A549 (cell line): Measurements from ENCODE around the gene PLOD3. TPM values are rescaled to one million over a fixed set of nuclear protein-coding genes. Genes with fewer than 3 reads are reported as not detected.
"Not testable (repeated sequence)": the region's sequence is repeated elsewhere in the genome, so short reads cannot be mapped to it uniquely, and the experiment has no call there.

ENCODE experiments used
- ATAC-seq, 2 experiments: fragments of 200-7000 bp in 1 of 2; fragments of >200 bp in 1 of 2; cut with Nextera tagmentation in 1 of 2; cut with Tn5 transposase in 1 of 2; 3 replicates each; pipeline versions ENCODE4 v1.8.0 to v1.9.1; 2018 to 2020; ENCODE audit warnings: mild to moderate bottlenecking in 1 of 2, moderate library complexity in 1 of 2
- CTCF ChIA-PET: fragments of 300-600 bp; sonication (Branson Sonifier 250); formaldehyde crosslinking; extraction: SDS; loops from one replicate; lab custom pipeline; 2021; ENCODE audit warnings: antibody characterized with exemption, inconsistent platforms; lab: Yijun Ruan, JAX
- POLR2A ChIA-PET: fragments of 350-600 bp; formaldehyde crosslinking; extraction: SDS; loops from one replicate; lab custom pipeline; 2021; ENCODE audit warnings: antibody characterized with exemption, inconsistent platforms; lab: Yijun Ruan, JAX
- DNase-seq, 2 experiments: peaks; one replicate each; pipeline versions ENCODE4 v3.0.0 to v3.0.0-alpha.2; 2011 to 2016; ENCODE audit warnings: low read depth in 1 of 2, low spot score in 1 of 2
- FAIRE-seq: peaks from 2 replicates; lab custom pipeline; 2011; peaks lifted over from hg19 to GRCh38; lab: Jason Lieb, UNC
- H3K27ac ChIP-seq, 2 experiments: fragments of >200 bp; sonication (Bioruptor Twin); formaldehyde crosslinking; 3 replicates each; pipeline ENCODE4 v1.5.1; 2016 to 2017
- H3K4me1 ChIP-seq: fragments of >200 bp; sonication (Bioruptor Twin); formaldehyde crosslinking; 3 replicates; pipeline ENCODE4 v1.6.1; 2016
- H3K4me2 ChIP-seq: fragments of >200 bp; sonication (Bioruptor Twin); formaldehyde crosslinking; 3 replicates; pipeline ENCODE4 v1.6.1; 2016
- H3K4me3 ChIP-seq: fragments of >200 bp; sonication (Bioruptor Twin); formaldehyde crosslinking; 3 replicates; pipeline ENCODE4 v1.5.1; 2016
- H3K9me3 ChIP-seq: fragments of >200 bp; sonication (Bioruptor Twin); formaldehyde crosslinking; 3 replicates; pipeline ENCODE4 v1.6.1; 2016
- BCL3 ChIP-seq: fragments of >200 bp; sonication (Bioruptor Twin); formaldehyde crosslinking; IDR thresholded peaks from 3 replicates; pipeline ENCODE4 v1.6.1; 2016
- BHLHE40 ChIP-seq: IDR thresholded peaks from 2 replicates; pipeline ENCODE4 v1.6.1; 2012; ENCODE audit warnings: low read depth, low read length, inconsistent platforms
- CEBPB ChIP-seq, 2 experiments: fragments of >200 bp in 1 of 2; sonication (Bioruptor Twin) in 1 of 2; formaldehyde crosslinking in 1 of 2; IDR thresholded peaks; 2 replicates each; pipeline ENCODE4 v1.6.1; 2012 to 2016
- CHD2 ChIP-seq: fragments of 150-350 bp; IDR thresholded peaks from 2 replicates; pipeline ENCODE4 v1.6.1; 2014; ENCODE audit warnings: low read length; ENCODE audit not compliant: partially characterized antibody
- FOSB ChIP-seq: fragments of 250-450 bp; sonication (Bioruptor Pico); IDR thresholded peaks from 2 replicates; pipeline ENCODE4 v1.5.0; 2020; ENCODE audit warnings: mild to moderate bottlenecking, moderate library complexity
- FOSL2 ChIP-seq, 2 experiments: fragments of 450-650 bp in 1 of 2; fragments of >200 bp in 1 of 2; sonication (Bioruptor Twin) in 1 of 2; formaldehyde crosslinking; IDR thresholded peaks; 2 replicates each; pipeline versions ENCODE4 v1.5.0 to v1.6.1; 2016 to 2020; ENCODE audit warnings: mild to moderate bottlenecking in 1 of 2, moderate library complexity in 1 of 2
- FOXS1 ChIP-seq: fragments of 250-450 bp; sonication (Bioruptor Pico); IDR thresholded peaks from 2 replicates; pipeline ENCODE4 v1.5.0; 2020; ENCODE audit warnings: mild to moderate bottlenecking, moderate library complexity
- GATA3 ChIP-seq: IDR thresholded peaks from 2 replicates; pipeline ENCODE4 v1.6.1; 2012; ENCODE audit warnings: borderline replicate concordance
- HOXB5 ChIP-seq: fragments of 250-450 bp; sonication (Bioruptor Pico); IDR thresholded peaks from 2 replicates; pipeline ENCODE4 v1.5.0; 2020; ENCODE audit warnings: mild to moderate bottlenecking, moderate library complexity
- JUN ChIP-seq, 2 experiments: fragments of >200 bp; sonication (Bioruptor Twin); formaldehyde crosslinking; IDR thresholded peaks; 2 replicates in 1 of 2; 3 replicates in 1 of 2; pipeline ENCODE4 v1.6.1; 2016 to 2017
- KDM5A ChIP-seq: fragments of 200-600 bp; sonication (generic); IDR thresholded peaks from 2 replicates; pipeline ENCODE4 v1.6.1; 2016; ENCODE audit warnings: antibody characterized with exemption, mild to moderate bottlenecking
- MAFK ChIP-seq: fragments of 450-650 bp; IDR thresholded peaks from 2 replicates; pipeline ENCODE4 v1.6.1; 2014; ENCODE audit not compliant: partially characterized antibody
- MAX ChIP-seq: IDR thresholded peaks from 2 replicates; pipeline ENCODE4 v1.6.1; 2012
- NPAS2 ChIP-seq: fragments of 250-450 bp; sonication (Bioruptor Pico); IDR thresholded peaks from 2 replicates; pipeline ENCODE4 v1.8.0; 2022; ENCODE audit warnings: mild to moderate bottlenecking, moderate library complexity, borderline replicate concordance
- PHF8 ChIP-seq: fragments of 200-600 bp; sonication (generic); IDR thresholded peaks from 2 replicates; pipeline ENCODE4 v1.6.1; 2016; ENCODE audit warnings: low read depth, mild to moderate bottlenecking, antibody characterized with exemption, moderate library complexity, borderline replicate concordance
- POLR2A ChIP-seq: IDR thresholded peaks from 2 replicates; pipeline ENCODE4 v1.6.1; 2012; ENCODE audit warnings: mild to moderate bottlenecking, low read length
- RAD21 ChIP-seq, 2 experiments: fragments of >200 bp in 1 of 2; sonication (Bioruptor Twin) in 1 of 2; formaldehyde crosslinking in 1 of 2; IDR thresholded peaks in 1 of 2; conservative IDR thresholded peaks in 1 of 2; 2 replicates in 1 of 2; 3 replicates in 1 of 2; pipeline ENCODE4 v1.6.1; 2012 to 2018; ENCODE audit warnings: inconsistent platforms in 1 of 2
- RCOR1 ChIP-seq: fragments of 150-350 bp; IDR thresholded peaks from 2 replicates; pipeline ENCODE4 v1.6.1; 2014; ENCODE audit warnings: antibody characterized with exemption, low read length, low read depth
- TFCP2L1 ChIP-seq: fragments of 250-450 bp; sonication (Bioruptor Pico); IDR thresholded peaks from 2 replicates; pipeline ENCODE4 v1.5.0; 2021; ENCODE audit warnings: mild to moderate bottlenecking
- TP53 ChIP-seq: fragments of 250-450 bp; sonication (Bioruptor Pico); IDR thresholded peaks from 2 replicates; pipeline ENCODE4 v1.5.0; 2021; ENCODE audit warnings: mild to moderate bottlenecking, moderate library complexity
- WGBS: methylation state at CpG from one replicate; pipeline ENCODE4 v1.1.6; 2017; ENCODE audit errors: missing lambda C conversion rate; 5-methylcytosine and 5-hydroxymethylcytosine counted together
- polyA plus RNA-seq, 4 experiments: library from polyadenylated mRNA; depleted of rRNA in 3 of 4; stranded (reverse); fragments of >200 nt; fragmentation: RNase III in 1 of 4; extraction: RNeasy Plus Mini Kit Qiagen cat#74134 plus additional on column Dnase treatment in 1 of 4; gene quantifications; 2 replicates in 3 of 4; 3 replicates in 1 of 4; pipeline ENCODE4 v1.2.3, GENCODE V29; 2011 to 2017
- TF ChIP-seq, protein P1 (sequence below): fragments of 450-650 bp; IDR thresholded peaks from 2 replicates; pipeline ENCODE4 v1.6.1; 2014; ENCODE audit warnings: antibody characterized with exemption
- TF ChIP-seq, protein P2 (sequence below): fragments of 150-350 bp; IDR thresholded peaks from 2 replicates; pipeline ENCODE4 v1.6.1; 2014; ENCODE audit warnings: low read depth, mild to moderate bottlenecking, low read length
- TF ChIP-seq, protein P3 (sequence below): IDR thresholded peaks from 2 replicates; pipeline ENCODE4 v1.6.1; 2012; ENCODE audit warnings: low read depth, borderline replicate concordance

Gene PLOD3
- polyA plus RNA-seq, 2 of the 4 experiments (the other 2 are of a cell fraction) = 26.0 to 48.7 TPM

GRCh38 chr7:101255796-101256195 lies 38.4 kb upstream of the PLOD3 start:
- ChIA-PET POLR2A (no interaction called here), CTCF (interaction anchor here (1.6 to 3.4 kb wide), 5 partner anchors 12 to 112 kb away, joined by 4 to 24 read pairs (median 11); partner anchors contain the start of gene FIS1)
- H3K4me1 ChIP-seq = peaks cover 5% of the 10 kb centered on the region; the same call in 2 of the 3 replicates
- no peak for FAIRE-seq
- ATAC-seq = no peak
- TF ChIP-seq BHLHE40 (no peak), FOSL2 (IDR thresholded peaks at IDR 0.05) (no peak), FOSL2 (CRISPR knock-in tag; IDR thresholded peaks at IDR 0.05) (no peak), NPAS2 (CRISPR knock-in tag) (no peak), CHD2 (no peak), RAD21 (conservative IDR thresholded peaks at IDR 0.05 in 1 of 2, IDR thresholded peaks at IDR 0.05 in 1 of 2) (no peak), RCOR1 (no peak), FOXS1 (no peak), BCL3 (no peak), HOXB5 (CRISPR knock-in tag) (no peak), MAFK (no peak), TP53 (CRISPR knock-in tag) (no peak), CEBPB (IDR thresholded peaks at IDR 0.05) (no peak), JUN (IDR thresholded peaks at IDR 0.05) (no peak), KDM5A (no peak), TFCP2L1 (no peak)
- no peak overlapping the region for H3K4me2 ChIP-seq
- H3K9me3 ChIP-seq = no peaks in the 10 kb centered on the region
- DNase-seq = no peak
- 44% methylated on average over 4 of the region's 4 CpGs for WGBS
- H3K27ac ChIP-seq = no peak overlapping the region
- no peak overlapping the region for H3K4me3 ChIP-seq

DNA sequence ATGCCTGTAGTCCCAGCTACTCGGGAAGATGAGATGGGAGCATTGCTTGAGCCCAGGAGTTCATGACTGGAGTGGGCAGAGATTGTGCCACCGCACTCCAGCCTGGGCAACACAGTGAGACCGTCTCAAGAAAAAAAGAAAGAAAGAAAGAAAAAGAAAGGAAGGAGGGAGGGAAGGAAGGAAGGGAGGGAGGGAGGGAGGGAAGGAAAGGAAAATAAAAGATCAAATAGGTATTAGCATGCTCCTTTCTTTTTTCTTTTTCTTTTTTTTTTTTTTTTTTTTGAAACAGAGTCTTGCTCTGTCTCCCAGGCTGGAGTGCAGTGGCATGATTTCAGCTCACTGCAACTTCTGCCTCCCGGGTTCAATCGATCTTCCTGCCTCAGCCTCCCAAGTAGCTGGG lies 35.8 kb upstream of the PLOD3 start:
- H3K4me2 ChIP-seq = peak overlapping the region; percentile 76
- POLR2A ChIA-PET = interaction anchor here (0.7 kb wide), 1 partner anchor 366 kb away, joined by 14 read pairs; no protein-coding TSS in a partner anchor
- not testable (repeated sequence) for DNase-seq

DNA sequence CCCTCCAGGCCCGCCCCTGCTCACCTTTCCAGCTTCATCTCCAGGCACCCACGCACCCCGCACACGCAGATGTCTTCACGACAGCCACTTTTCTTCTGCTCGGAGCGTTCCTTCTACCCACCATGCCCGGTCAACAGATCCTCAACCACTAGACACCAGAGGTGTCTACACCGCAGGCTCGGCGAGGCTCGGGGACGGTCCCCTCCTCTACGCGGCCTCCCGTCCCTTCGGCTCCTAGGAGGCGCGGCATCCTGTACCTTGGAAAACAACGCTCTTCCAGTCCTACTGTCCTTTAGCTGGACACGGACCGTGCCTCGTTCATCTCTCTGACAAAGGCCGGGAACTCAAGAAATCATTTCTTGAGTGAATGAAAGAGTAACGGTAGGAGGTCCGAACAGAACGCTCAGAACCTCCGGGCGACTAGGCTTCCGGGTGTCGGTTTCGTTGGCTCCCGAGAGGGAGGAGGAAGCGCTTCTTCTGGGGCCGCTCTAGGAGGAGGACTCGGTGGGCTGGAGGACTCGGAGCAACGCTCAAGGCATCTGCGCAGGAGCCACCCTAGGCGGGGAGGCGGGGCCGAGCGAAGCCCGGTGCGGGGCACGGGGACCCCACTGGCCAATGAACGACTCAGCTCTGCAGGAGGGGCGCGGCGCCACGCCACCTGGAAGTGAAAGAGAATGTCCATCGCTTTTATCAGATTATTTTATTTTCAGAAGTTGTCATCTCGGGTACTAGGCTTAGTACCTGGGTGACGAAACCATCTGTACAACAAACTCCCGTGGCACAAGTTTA lies 34.7 kb upstream of the PLOD3 start:
- POLR2A ChIA-PET = interaction anchor here (0.7 to 1.7 kb wide), 8 partner anchors 8 to 167 kb away, joined by 3 to 11 read pairs (median 4); partner anchors contain the start of genes IFT22, PLOD3, TRIM56 and ZNHIT1
- Histone ChIP-seq H3K4me1 (peaks cover 10% of the 10 kb centered on the region; the same call in 2 of the 3 replicates), H3K4me2 (peak overlapping the region; percentile 93), H3K27ac (peak overlapping the region; percentile 77 to 84), H3K9me3 (no peaks in the 10 kb centered on the region), H3K4me3 (peak overlapping the region; percentile 84)
- DNase-seq = peak; percentile 96 to 99
- TF ChIP-seq JUN (IDR thresholded peaks at IDR 0.05) (peak; percentile 54 to 82; a peak in 4 of 5 replicates), TP53 (CRISPR knock-in tag) (no peak), GATA3 (peak; percentile 12; the same call in 1 of the 2 replicates), BCL3 (peak; percentile 41; the same call in 1 of the 3 replicates), MAX (peak; percentile 54), TFCP2L1 (no peak), POLR2A (peak; percentile 46), PHF8 (peak; percentile 77), KDM5A (peak; percentile 56; the same call in 1 of the 2 replicates), FOSB (CRISPR knock-in tag) (no peak)
- TF ChIP-seq, protein P1, sequence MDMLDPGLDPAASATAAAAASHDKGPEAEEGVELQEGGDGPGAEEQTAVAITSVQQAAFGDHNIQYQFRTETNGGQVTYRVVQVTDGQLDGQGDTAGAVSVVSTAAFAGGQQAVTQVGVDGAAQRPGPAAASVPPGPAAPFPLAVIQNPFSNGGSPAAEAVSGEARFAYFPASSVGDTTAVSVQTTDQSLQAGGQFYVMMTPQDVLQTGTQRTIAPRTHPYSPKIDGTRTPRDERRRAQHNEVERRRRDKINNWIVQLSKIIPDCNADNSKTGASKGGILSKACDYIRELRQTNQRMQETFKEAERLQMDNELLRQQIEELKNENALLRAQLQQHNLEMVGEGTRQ = peak; percentile 96
- TF ChIP-seq, protein P2, sequence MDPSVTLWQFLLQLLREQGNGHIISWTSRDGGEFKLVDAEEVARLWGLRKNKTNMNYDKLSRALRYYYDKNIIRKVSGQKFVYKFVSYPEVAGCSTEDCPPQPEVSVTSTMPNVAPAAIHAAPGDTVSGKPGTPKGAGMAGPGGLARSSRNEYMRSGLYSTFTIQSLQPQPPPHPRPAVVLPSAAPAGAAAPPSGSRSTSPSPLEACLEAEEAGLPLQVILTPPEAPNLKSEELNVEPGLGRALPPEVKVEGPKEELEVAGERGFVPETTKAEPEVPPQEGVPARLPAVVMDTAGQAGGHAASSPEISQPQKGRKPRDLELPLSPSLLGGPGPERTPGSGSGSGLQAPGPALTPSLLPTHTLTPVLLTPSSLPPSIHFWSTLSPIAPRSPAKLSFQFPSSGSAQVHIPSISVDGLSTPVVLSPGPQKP = no peak
- TF ChIP-seq, protein P3, sequence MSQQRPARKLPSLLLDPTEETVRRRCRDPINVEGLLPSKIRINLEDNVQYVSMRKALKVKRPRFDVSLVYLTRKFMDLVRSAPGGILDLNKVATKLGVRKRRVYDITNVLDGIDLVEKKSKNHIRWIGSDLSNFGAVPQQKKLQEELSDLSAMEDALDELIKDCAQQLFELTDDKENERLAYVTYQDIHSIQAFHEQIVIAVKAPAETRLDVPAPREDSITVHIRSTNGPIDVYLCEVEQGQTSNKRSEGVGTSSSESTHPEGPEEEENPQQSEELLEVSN = 0 out of 2 replicates have a peak, but pooled peaks have one; percentile 66
- WGBS = under 1% methylated on average over 46 of the region's 55 CpGs
- CTCF ChIA-PET = interaction anchor here (0.9 to 2.9 kb wide), 6 partner anchors 9 to 108 kb away, joined by 3 to 12 read pairs (median 4); no protein-coding TSS in a partner anchor
- ATAC-seq = peak; percentile 99 to 100
- FAIRE-seq = peak; percentile 80

More for the DNA sequence above, 35.8 kb upstream of the PLOD3 start:
- H3K4me1 ChIP-seq, H3K9me3 ChIP-seq, ATAC-seq, FAIRE-seq: not testable (repeated sequence)
- Histone ChIP-seq H3K4me3 (peak overlapping the region; percentile 84; the same call in 2 of the 3 replicates), H3K27ac (peak overlapping the region in 1 of 2 experiments; percentile 84; a peak in 5 of 6 replicates)
- CTCF ChIA-PET = interaction anchor here (1.0 to 3.1 kb wide), 5 partner anchors 9 to 38 kb away, joined by 4 to 24 read pairs (median 5); partner anchors contain the start of gene FIS1
- WGBS = 80% methylated on average over 5 of the region's 5 CpGs
